Suprapubic skin (tissue), 4 donors: ENCODE measurements around the gene ABLIM2. TPM values are rescaled to one million over a fixed set of nuclear protein-coding genes. Genes with fewer than 3 reads are reported as not detected.

Experiments
- DNase-seq, 2 donors: peaks; one replicate each; pipeline ENCODE4 v3.0.0-alpha.2; 2019; ENCODE audit warnings: low spot score in 2 of 2
- H3K27ac ChIP-seq: fragments of 200-600 bp; sonication (generic); one replicate; pipeline ENCODE4 v1.5.1; 2019
- H3K27me3 ChIP-seq: fragments of 200-600 bp; sonication (generic); one replicate; pipeline ENCODE4 v1.5.1; 2019
- H3K36me3 ChIP-seq: fragments of 200-600 bp; sonication (generic); one replicate; pipeline ENCODE4 v1.5.1; 2019
- H3K4me1 ChIP-seq: fragments of 200-600 bp; sonication (generic); one replicate; pipeline ENCODE4 v1.5.1; 2019
- H3K4me3 ChIP-seq: fragments of 200-600 bp; sonication (generic); one replicate; pipeline ENCODE4 v1.5.1; 2019; ENCODE audit warnings: mild to moderate bottlenecking
- H3K9me3 ChIP-seq: fragments of 200-600 bp; sonication (generic); one replicate; pipeline ENCODE4 v1.5.1; 2019
- EP300 ChIP-seq: sonication (generic); formaldehyde crosslinking; IDR thresholded peaks from one replicate; pipeline ENCODE4 v1.6.1; 2017; ENCODE audit warnings: antibody characterized with exemption
- POLR2A ChIP-seq, 2 donors: fragments of 450-650 bp; IDR thresholded peaks; one replicate each; pipeline ENCODE4 v1.6.1; 2017; ENCODE audit warnings: antibody characterized with exemption in 2 of 2, mild to moderate bottlenecking in 2 of 2, moderate library complexity in 2 of 2
- POLR2AphosphoS5 ChIP-seq, 3 donors: sonication (generic); formaldehyde crosslinking; IDR thresholded peaks; one replicate each; pipeline ENCODE4 v1.6.1; 2017; ENCODE audit warnings: antibody characterized with exemption in 3 of 3
- WGBS: methylation state at CpG from one replicate; pipeline ENCODE4 v1.1.5; 2018; 5-methylcytosine and 5-hydroxymethylcytosine counted together
- total RNA-seq, 4 donors: library from RNA; depleted of rRNA; stranded (reverse); fragments of >200 nt; gene quantifications; one replicate each; pipeline ENCODE4 v1.1.0, GENCODE V29; 2016
- TF ChIP-seq, protein P1 (sequence below), 2 donors: fragments of 200-600 bp in 1 of 2; fragments of 450-650 bp in 1 of 2; sonication (generic) in 1 of 2; IDR thresholded peaks; one replicate each; pipeline ENCODE4 v1.5.1; 2016 to 2019; ENCODE audit warnings: antibody characterized with exemption in 2 of 2, mild to moderate bottlenecking in 1 of 2, moderate library complexity in 1 of 2

The ABLIM2 gene
- total RNA-seq, 4 donors from 2014 or later: 11.2 to 16.9 (median 13.3) TPM

DNA sequence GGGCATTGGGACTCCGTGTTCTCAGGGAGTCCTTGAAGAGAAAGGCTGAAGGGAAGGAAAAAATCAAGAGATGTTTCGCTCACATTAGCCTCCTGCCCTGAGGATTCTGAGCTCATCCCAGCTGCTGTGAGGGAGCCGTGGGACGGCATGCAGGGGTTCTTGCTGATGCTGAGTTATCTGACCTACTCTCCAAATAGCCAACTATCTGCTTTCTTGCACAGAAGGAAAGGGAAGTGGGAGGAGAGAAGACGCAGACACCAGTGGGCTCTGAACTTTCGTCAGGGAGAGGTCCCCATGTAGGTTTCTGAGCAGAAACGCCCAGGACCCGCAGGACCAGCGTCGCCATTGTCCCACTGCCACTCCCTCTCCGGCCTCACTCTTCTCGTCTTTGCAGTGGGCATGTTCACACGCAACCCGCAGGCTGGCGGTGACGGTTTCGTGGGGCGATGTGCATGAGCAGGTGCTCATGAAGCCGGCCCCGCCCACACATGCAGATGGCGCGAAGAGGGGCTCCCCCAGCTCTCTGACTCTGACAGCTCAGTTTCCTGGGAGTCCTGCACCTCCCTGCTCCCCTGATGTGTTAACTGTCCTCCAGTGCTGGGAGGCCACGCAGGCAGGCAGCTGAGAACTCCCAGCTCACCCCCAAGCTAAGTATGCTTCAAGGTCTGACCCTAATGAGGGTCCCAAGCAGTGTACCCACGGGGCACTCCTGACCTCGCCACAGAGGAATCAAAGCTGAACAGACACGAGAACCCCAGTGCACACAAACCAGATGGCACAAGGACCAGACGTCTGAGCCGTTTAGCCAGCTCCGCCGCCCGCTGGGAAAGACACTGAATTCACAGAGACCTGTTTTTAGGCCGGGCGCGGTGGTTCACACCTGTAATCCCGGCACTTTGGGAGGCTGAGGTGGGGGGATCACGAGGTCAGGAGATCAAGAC lies 13.6 kb upstream of the ABLIM2 start:
- no peaks in the 10 kb centered on the region for H3K36me3 ChIP-seq
- no peak for TF ChIP-seq POLR2AphosphoS5 (IDR thresholded peaks at IDR 0.05)
- TF ChIP-seq EP300: no peak
- TF ChIP-seq, protein P1, sequence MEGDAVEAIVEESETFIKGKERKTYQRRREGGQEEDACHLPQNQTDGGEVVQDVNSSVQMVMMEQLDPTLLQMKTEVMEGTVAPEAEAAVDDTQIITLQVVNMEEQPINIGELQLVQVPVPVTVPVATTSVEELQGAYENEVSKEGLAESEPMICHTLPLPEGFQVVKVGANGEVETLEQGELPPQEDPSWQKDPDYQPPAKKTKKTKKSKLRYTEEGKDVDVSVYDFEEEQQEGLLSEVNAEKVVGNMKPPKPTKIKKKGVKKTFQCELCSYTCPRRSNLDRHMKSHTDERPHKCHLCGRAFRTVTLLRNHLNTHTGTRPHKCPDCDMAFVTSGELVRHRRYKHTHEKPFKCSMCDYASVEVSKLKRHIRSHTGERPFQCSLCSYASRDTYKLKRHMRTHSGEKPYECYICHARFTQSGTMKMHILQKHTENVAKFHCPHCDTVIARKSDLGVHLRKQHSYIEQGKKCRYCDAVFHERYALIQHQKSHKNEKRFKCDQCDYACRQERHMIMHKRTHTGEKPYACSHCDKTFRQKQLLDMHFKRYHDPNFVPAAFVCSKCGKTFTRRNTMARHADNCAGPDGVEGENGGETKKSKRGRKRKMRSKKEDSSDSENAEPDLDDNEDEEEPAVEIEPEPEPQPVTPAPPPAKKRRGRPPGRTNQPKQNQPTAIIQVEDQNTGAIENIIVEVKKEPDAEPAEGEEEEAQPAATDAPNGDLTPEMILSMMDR (IDR thresholded peaks at IDR 0.05): no peak
- TF ChIP-seq POLR2A (IDR thresholded peaks at IDR 0.05): no peak
- H3K4me1 ChIP-seq: peaks cover 12% of the 10 kb centered on the region
- H3K27me3 ChIP-seq: peaks cover 3% of the 10 kb centered on the region
- H3K27ac ChIP-seq: no peak overlapping the region
- no peaks in the 10 kb centered on the region for H3K9me3 ChIP-seq
- H3K4me3 ChIP-seq: no peak overlapping the region
- 70% methylated on average over 33 of the region's 36 CpGs for WGBS
- no peak for DNase-seq

DNA sequence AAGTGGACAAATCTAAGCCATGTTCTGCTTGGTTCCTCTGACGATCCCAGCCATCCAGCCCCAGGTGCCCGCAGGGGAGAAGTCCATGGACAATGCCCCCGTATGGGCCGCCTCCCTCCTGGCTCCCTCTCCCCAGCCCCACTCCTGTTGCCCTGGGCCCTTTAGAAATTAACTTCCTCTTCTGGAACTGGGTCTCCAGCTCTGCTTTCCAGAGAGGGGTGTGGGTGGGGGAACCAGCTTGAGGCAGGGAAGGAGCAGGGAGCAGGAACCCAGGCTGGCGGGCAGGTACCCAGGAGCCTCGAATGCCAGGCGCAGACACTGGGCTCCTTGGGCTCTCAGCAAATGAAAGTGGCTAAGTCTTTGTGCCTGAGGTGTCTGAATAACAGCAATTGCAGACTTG lies 12.7 kb upstream of the ABLIM2 start:
- H3K27ac ChIP-seq: no peak overlapping the region
- H3K36me3 ChIP-seq: no peaks in the 10 kb centered on the region
- no peak overlapping the region for H3K4me3 ChIP-seq
- H3K4me1 ChIP-seq: peaks cover 6% of the 10 kb centered on the region
- DNase-seq: no peak
- no peak for TF ChIP-seq POLR2A (IDR thresholded peaks at IDR 0.05)
- TF ChIP-seq, protein P1 (IDR thresholded peaks at IDR 0.05): no peak
- no peaks in the 10 kb centered on the region for H3K9me3 ChIP-seq
- 90% methylated on average over 7 of the region's 7 CpGs for WGBS
- H3K27me3 ChIP-seq: peaks cover 3% of the 10 kb centered on the region

DNA sequence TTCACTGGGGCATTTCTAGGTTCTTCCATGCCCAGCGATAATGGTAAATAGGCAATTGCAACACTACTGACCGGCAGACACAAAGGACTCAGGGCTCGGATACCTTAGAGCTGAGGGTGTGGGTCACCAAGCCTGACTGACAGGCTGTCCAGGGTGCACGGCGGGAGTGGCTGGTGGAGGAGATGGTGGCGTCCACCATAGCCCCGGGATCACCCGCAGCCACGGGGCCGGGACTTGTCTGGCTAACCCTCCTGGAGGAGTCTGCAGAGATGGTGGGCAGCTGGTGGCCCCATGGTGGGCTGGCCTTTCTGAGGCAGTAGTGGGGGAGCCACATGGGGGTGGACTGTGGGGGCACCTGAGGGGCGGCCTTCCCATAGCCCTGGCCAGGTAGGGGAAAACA lies 11.7 kb upstream of the ABLIM2 start:
- peaks cover 8% of the 10 kb centered on the region for H3K4me1 ChIP-seq
- no peaks in the 10 kb centered on the region for H3K36me3 ChIP-seq
- peaks cover 3% of the 10 kb centered on the region for H3K27me3 ChIP-seq
- H3K27ac ChIP-seq: no peak overlapping the region
- DNase-seq: no peak
- WGBS: 100% methylated on average over 3 of the region's 11 CpGs
- TF ChIP-seq POLR2AphosphoS5 (IDR thresholded peaks at IDR 0.05): no peak
- no peak for TF ChIP-seq POLR2A (IDR thresholded peaks at IDR 0.05)
- TF ChIP-seq EP300: no peak
- TF ChIP-seq, protein P1 (IDR thresholded peaks at IDR 0.05): no peak
- no peaks in the 10 kb centered on the region for H3K9me3 ChIP-seq
- H3K4me3 ChIP-seq: no peak overlapping the region

DNA sequence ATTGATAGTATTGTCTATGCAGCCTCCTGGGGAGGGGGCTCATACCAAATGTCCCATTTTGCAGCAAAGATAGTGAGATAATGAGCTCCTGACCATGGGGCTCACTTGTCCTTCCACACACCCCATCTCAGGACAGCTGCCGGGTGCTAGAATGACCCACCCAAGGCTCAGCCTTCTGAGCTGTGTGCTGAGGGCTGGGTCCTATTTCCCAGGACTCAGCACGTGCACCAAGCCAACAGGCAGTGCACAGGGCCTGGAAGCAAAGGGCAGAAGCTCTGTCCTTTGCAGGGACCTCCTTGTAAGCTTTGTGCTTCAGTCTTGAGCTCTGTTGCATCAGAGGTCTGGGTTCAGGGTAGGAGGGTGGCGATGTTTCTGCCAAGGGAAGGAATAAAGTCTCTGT lies 11.2 kb upstream of the ABLIM2 start:
- Histone ChIP-seq H3K9me3 (no peaks in the 10 kb centered on the region), H3K36me3 (no peaks in the 10 kb centered on the region), H3K27ac (no peak overlapping the region), H3K4me1 (peaks cover 9% of the 10 kb centered on the region), H3K4me3 (no peak overlapping the region), H3K27me3 (peaks cover 3% of the 10 kb centered on the region)
- WGBS: 91% methylated on average over 3 of the region's 3 CpGs
- DNase-seq: no peak
- TF ChIP-seq EP300 (no peak), POLR2AphosphoS5 (IDR thresholded peaks at IDR 0.05) (no peak), POLR2A (IDR thresholded peaks at IDR 0.05) (no peak)
- TF ChIP-seq, protein P1 (IDR thresholded peaks at IDR 0.05): no peak

DNA sequence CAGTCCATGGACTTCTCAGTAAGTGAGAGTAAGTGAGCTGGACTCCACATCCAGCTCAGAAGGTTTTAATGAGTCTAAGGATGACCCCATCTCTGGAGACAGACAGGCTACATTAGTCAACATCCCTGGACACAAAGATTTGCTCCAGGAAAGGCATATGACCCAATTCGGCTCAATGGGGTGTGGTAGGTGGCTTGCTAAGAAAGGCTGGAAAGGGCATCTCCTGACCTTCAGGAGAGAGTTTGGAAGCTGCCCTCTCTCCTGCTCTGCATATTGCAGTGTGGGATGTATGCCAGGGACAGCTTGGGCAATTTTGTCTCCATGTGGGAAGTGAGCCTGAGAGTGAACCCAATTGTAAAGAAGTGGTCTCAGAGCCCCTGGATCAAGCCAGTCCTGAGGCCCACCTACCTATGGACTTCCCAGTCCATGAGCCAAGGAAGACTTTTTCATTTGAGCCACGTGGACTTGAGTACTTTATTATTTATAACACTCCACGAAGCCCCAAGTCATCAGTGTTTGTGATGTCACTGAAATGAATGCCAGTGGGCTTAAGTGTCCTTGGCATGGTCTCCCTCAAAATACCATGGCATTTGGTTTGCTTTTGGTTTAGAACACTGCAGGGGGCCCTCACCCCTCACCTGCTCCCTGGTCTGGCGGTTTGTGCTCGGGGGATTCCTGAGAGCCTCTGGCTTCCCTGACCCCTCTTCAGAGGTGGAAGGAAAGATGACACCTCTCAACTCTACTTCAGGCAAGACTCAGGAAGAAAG lies 10.4 kb upstream of the ABLIM2 start:
- 84% methylated on average over 5 of the region's 5 CpGs for WGBS
- no peak for TF ChIP-seq EP300
- TF ChIP-seq, protein P1 (IDR thresholded peaks at IDR 0.05): no peak
- TF ChIP-seq POLR2A (IDR thresholded peaks at IDR 0.05): no peak
- TF ChIP-seq POLR2AphosphoS5 (IDR thresholded peaks at IDR 0.05): no peak
- Histone ChIP-seq H3K9me3 (no peaks in the 10 kb centered on the region), H3K4me3 (no peak overlapping the region), H3K4me1 (peaks cover 11% of the 10 kb centered on the region), H3K27me3 (peaks cover 3% of the 10 kb centered on the region), H3K27ac (no peak overlapping the region), H3K36me3 (no peaks in the 10 kb centered on the region)
- no peak for DNase-seq
